Upper lobe of left lung (tissue), 6 donors: Measurements from ENCODE around the gene SH3PXD2A. TPM values are rescaled to one million over a fixed set of nuclear protein-coding genes. Genes with fewer than 3 reads are reported as not detected.
A peak's percentile ranks its signal among the peaks of the same experiment; 100 is the strongest.
"Not testable (repeated sequence)": the region's sequence is repeated elsewhere in the genome, so short reads cannot be mapped to it uniquely, and the experiment has no call there.

Experiments
- ATAC-seq, 2 donors: fragments of 200-7000 bp; cut with Tn5 transposase; one replicate each; pipeline ENCODE4 v1.9.1; 2022; ENCODE audit warnings: mild to moderate bottlenecking in 2 of 2, moderate library complexity in 2 of 2; ENCODE audit not compliant: low FRiP score in 2 of 2
- DNase-seq, 2 donors: peaks; one replicate each; pipeline ENCODE4 v3.0.0-alpha.2; 2019 to 2020
- H3K27ac ChIP-seq, 4 donors: fragments of 200-600 bp; sonication (generic); one replicate each; pipeline ENCODE4 v1.5.1; 2016 to 2019
- H3K27me3 ChIP-seq, 4 donors: fragments of 200-600 bp; sonication (generic); one replicate each; pipeline ENCODE4 v1.5.1; 2017 to 2019
- H3K36me3 ChIP-seq, 4 donors: fragments of 200-600 bp; sonication (generic); one replicate each; pipeline ENCODE4 v1.5.1; 2016 to 2019
- H3K4me1 ChIP-seq, 4 donors: fragments of 200-600 bp; sonication (generic); one replicate each; pipeline ENCODE4 v1.5.1; 2018 to 2019
- H3K4me3 ChIP-seq, 4 donors: fragments of 200-600 bp; sonication (generic); one replicate each; pipeline ENCODE4 v1.5.1; 2017 to 2019; ENCODE audit warnings: mild to moderate bottlenecking in 2 of 4, moderate library complexity in 1 of 4
- H3K9me3 ChIP-seq, 4 donors: fragments of 200-600 bp; sonication (generic); one replicate each; pipeline ENCODE4 v1.5.1; 2018 to 2019
- CTCF ChIP-seq, 6 experiments: fragments of 450-650 bp in 4 of 6; fragments of 200-600 bp in 2 of 6; sonication (generic) in 2 of 6; IDR thresholded peaks; one replicate each; pipeline ENCODE4 v1.5.1; 2016 to 2019; ENCODE audit warnings: antibody characterized with exemption in 6 of 6
- EP300 ChIP-seq, 4 donors: sonication (generic); formaldehyde crosslinking; IDR thresholded peaks; one replicate each; pipeline ENCODE4 v1.5.1; 2017; ENCODE audit warnings: antibody characterized with exemption in 4 of 4, control low read depth in 2 of 4
- POLR2A ChIP-seq, 4 donors: fragments of 450-650 bp; IDR thresholded peaks; one replicate each; pipeline ENCODE4 v1.5.1; 2016 to 2017; ENCODE audit warnings: antibody characterized with exemption in 4 of 4, mild to moderate bottlenecking in 2 of 4
- POLR2AphosphoS5 ChIP-seq, 2 donors: sonication (generic); formaldehyde crosslinking; IDR thresholded peaks; one replicate each; pipeline ENCODE4 v1.5.1; 2017; ENCODE audit warnings: antibody characterized with exemption in 2 of 2
- WGBS, 2 donors: methylation state at CpG; one replicate each; pipeline ENCODE4 v1.1.5; 2017 to 2018; 5-methylcytosine and 5-hydroxymethylcytosine counted together
- total RNA-seq, 6 donors: library from RNA; depleted of rRNA in 4 of 6; stranded (reverse); fragments of >200 nt in 4 of 6; gene quantifications; one replicate each; pipeline versions ENCODE4 v1.1.0 to v1.2.1, GENCODE V29; 2016 to 2021
- donor health status: DM: no; HTN: no; CAD: no; lungs with moderate emphysema.
- donor health status: DM: no; HTN: yes; CAD: no; lungs with severe emphysema.

Gene SH3PXD2A
- total RNA-seq, 6 donors from 2014 or later, result 19.6 to 42.2 (median 30.8) TPM

GRCh38 chr10:103665162-103665889 is 190.1 kb downstream of the SH3PXD2A start:
- no peaks in the 10 kb centered on the region for H3K9me3 ChIP-seq
- H3K4me1 ChIP-seq, result peaks cover 25 to 49% (median 38%) of the 10 kb centered on the region in 4 donors
- no peak overlapping the region for H3K27ac ChIP-seq
- H3K27me3 ChIP-seq, result no peaks in the 10 kb centered on the region
- TF ChIP-seq POLR2AphosphoS5 (IDR thresholded peaks at IDR 0.05) (no peak), POLR2A (IDR thresholded peaks at IDR 0.05) (no peak), CTCF (IDR thresholded peaks at IDR 0.05) (no peak), EP300 (IDR thresholded peaks at IDR 0.05) (no peak)
- H3K36me3 ChIP-seq, result no peaks in the 10 kb centered on the region
- DNase-seq, result peak in 1 of 2 donors; percentile 80
- WGBS, 2 donors, result 84 to 95% methylated on average over 7 of the region's 9 CpGs
- no peak overlapping the region for H3K4me3 ChIP-seq
- no peak for ATAC-seq

- no peaks in the 10 kb centered on the region for H3K9me3 ChIP-seq
- WGBS, 2 donors, result 54 to 74% methylated on average over 3 to 8 of the region's 13 CpGs
- H3K27ac ChIP-seq, result peak overlapping the region in 3 of 4 donors; percentile 10 to 51 (median 32)
- no peak for ATAC-seq
- peaks cover 0 to 4% (median under 1%) of the 10 kb centered on the region in 4 donors for H3K36me3 ChIP-seq
- peak in 1 of 6 experiments; percentile 7 for TF ChIP-seq CTCF (IDR thresholded peaks at IDR 0.05)
- no peak for TF ChIP-seq POLR2A (IDR thresholded peaks at IDR 0.05)
- TF ChIP-seq POLR2AphosphoS5 (IDR thresholded peaks at IDR 0.05), result no peak
- DNase-seq, result peak; percentile 54 to 71
- no peak overlapping the region for H3K4me3 ChIP-seq
- H3K27me3 ChIP-seq, result no peaks in the 10 kb centered on the region
- peaks cover 28 to 52% (median 39%) of the 10 kb centered on the region in 4 donors for H3K4me1 ChIP-seq
Observed at GRCh38 chr10:103663802-103664201, 191.6 kb downstream of the SH3PXD2A start.

GRCh38 chr10:103663236-103663635 is 192.1 kb downstream of the SH3PXD2A start:
- Histone ChIP-seq H3K36me3 (peaks cover 0 to 7% (median 3%) of the 10 kb centered on the region in 4 donors), H3K4me3 (no peak overlapping the region), H3K9me3 (no peaks in the 10 kb centered on the region), H3K27me3 (no peaks in the 10 kb centered on the region), H3K4me1 (peaks cover 23 to 47% (median 35%) of the 10 kb centered on the region in 4 donors), H3K27ac (peak overlapping the region in 3 of 4 donors; percentile 10 to 51 (median 32))
- WGBS, 2 donors, result 87 to 92% methylated on average over 3 of the region's 3 CpGs
- ATAC-seq, result no peak
- TF ChIP-seq EP300 (IDR thresholded peaks at IDR 0.05) (no peak), POLR2AphosphoS5 (IDR thresholded peaks at IDR 0.05) (no peak), POLR2A (IDR thresholded peaks at IDR 0.05) (no peak), CTCF (IDR thresholded peaks at IDR 0.05) (no peak)
- DNase-seq, result no peak

GRCh38 chr10:103662704-103663103 is 192.7 kb downstream of the SH3PXD2A start:
- Histone ChIP-seq H3K4me1 (peaks cover 19 to 41% (median 30%) of the 10 kb centered on the region in 4 donors), H3K27ac (peak overlapping the region in 2 of 4 donors; percentile 18 to 27)
- H3K36me3 ChIP-seq, DNase-seq, H3K27me3 ChIP-seq, H3K4me3 ChIP-seq, H3K9me3 ChIP-seq, ATAC-seq: not testable (repeated sequence)
- 95 to 97% methylated on average over 3 of the region's 3 CpGs for WGBS, 2 donors

- Histone ChIP-seq H3K4me1 (peaks cover 17 to 38% (median 28%) of the 10 kb centered on the region in 4 donors), H3K9me3 (no peaks in the 10 kb centered on the region), H3K27ac (peak overlapping the region; percentile 82 to 92 (median 92)), H3K4me3 (peak overlapping the region; percentile 59 to 77 (median 68)), H3K36me3 (peaks cover 0 to 12% (median 4%) of the 10 kb centered on the region in 4 donors), H3K27me3 (no peaks in the 10 kb centered on the region)
- peak; percentile 81 to 86 for ATAC-seq
- TF ChIP-seq POLR2AphosphoS5 (IDR thresholded peaks at IDR 0.05) (peak; percentile 52 to 91), EP300 (IDR thresholded peaks at IDR 0.05) (no peak), CTCF (IDR thresholded peaks at IDR 0.05) (no peak), POLR2A (IDR thresholded peaks at IDR 0.05) (peak in 2 of 4 donors; percentile 55 to 78)
- WGBS, 2 donors, result 36 to 56% methylated on average over 36 to 43 of the region's 48 CpGs
- peak; percentile 89 to 93 for DNase-seq
Observed at GRCh38 chr10:103661198-103661950, 194.0 kb downstream of the SH3PXD2A start.
